Smooth muscle cell (in vitro differentiated cells): ENCODE data around the gene CAPN8. TPM values are rescaled to one million over a fixed set of nuclear protein-coding genes. Genes with fewer than 3 reads are reported as not detected.

Experiments used
- DNase-seq: peaks from one replicate; lab custom pipeline; 2025; ENCODE audit not compliant: unreplicated experiment; lab: John Stamatoyannopoulos, UW
- H2AFZ ChIP-seq: fragments of 200-600 bp; sonication (generic); 2 replicates; pipeline ENCODE4 v1.6.0; 2016; ENCODE audit warnings: antibody characterized with exemption, low read depth, mild to moderate bottlenecking
- H3F3A ChIP-seq: fragments of 200-600 bp; sonication (generic); 2 replicates; pipeline ENCODE4 v1.6.0; 2017; ENCODE audit warnings: antibody characterized with exemption, low read depth
- H3K27ac ChIP-seq: fragments of 200-600 bp; sonication (generic); 2 replicates; pipeline ENCODE4 v1.5.1; 2016; ENCODE audit warnings: low read depth, mild to moderate bottlenecking
- H3K27me3 ChIP-seq: fragments of 200-600 bp; sonication (generic); 2 replicates; pipeline ENCODE4 v1.6.1; 2016; ENCODE audit warnings: low read depth, mild to moderate bottlenecking
- H3K36me3 ChIP-seq: fragments of 200-600 bp; sonication (generic); 2 replicates; pipeline ENCODE4 v1.5.1; 2016; ENCODE audit warnings: low read depth
- H3K4me1 ChIP-seq: fragments of 200-600 bp; sonication (generic); 2 replicates; pipeline ENCODE4 v1.5.1; 2016; ENCODE audit warnings: low read depth
- H3K4me2 ChIP-seq: fragments of 200-600 bp; sonication (generic); 2 replicates; pipeline ENCODE4 v1.6.0; 2016; ENCODE audit warnings: mild to moderate bottlenecking
- H3K4me3 ChIP-seq: fragments of 200-600 bp; sonication (generic); 2 replicates; pipeline ENCODE4 v1.5.1; 2016; ENCODE audit warnings: mild to moderate bottlenecking
- H3K79me2 ChIP-seq: fragments of 200-600 bp; sonication (generic); 2 replicates; pipeline ENCODE4 v1.6.0; 2016; ENCODE audit warnings: low read depth, mild to moderate bottlenecking
- H3K9ac ChIP-seq: fragments of 200-600 bp; sonication (generic); 2 replicates; pipeline ENCODE4 v1.6.0; 2016; ENCODE audit warnings: low read depth
- H3K9me3 ChIP-seq: fragments of 200-600 bp; sonication (generic); replicated peaks from 2 replicates; pipeline ENCODE4 v1.5.1; 2016; ENCODE audit warnings: low read depth
- H4K20me1 ChIP-seq: fragments of 200-600 bp; sonication (generic); 2 replicates; pipeline ENCODE4 v1.6.0; 2016; ENCODE audit warnings: low read depth
- WGBS: methylation state at CpG from one replicate; pipeline ENCODE4 v1.1.7; 2016; ENCODE audit warnings: low lambda C conversion rate; 5-methylcytosine and 5-hydroxymethylcytosine counted together
- polyA plus RNA-seq: library from polyadenylated mRNA; unstranded; fragments of >200 nt; fragmentation: Nextera tagmentation; extraction: Ambion mirVana; gene quantifications from 2 replicates; pipeline ENCODE4 v1.2.1, GENCODE V29; 2016
- total RNA-seq: library from RNA; depleted of rRNA; stranded (reverse); fragments of >200 nt; gene quantifications from 2 replicates; pipeline ENCODE4 v1.2.3, GENCODE V29; 2014
- TF ChIP-seq, protein P1 (sequence below): fragments of 200-600 bp; sonication (generic); IDR thresholded peaks from 2 replicates; pipeline ENCODE4 v1.5.1; 2017; ENCODE audit warnings: borderline replicate concordance, mild to moderate bottlenecking, antibody characterized with exemption; ENCODE audit not compliant: insufficient read depth, poor library complexity, severe bottlenecking

CAPN8 gene
- total and polyA plus RNA-seq, 2 experiments from 2014 or later, result not detected

GRCh38 chr1:223684488-223684792 lies 18.9 kb upstream of the CAPN8 start:
- no peak for DNase-seq
- H3F3A ChIP-seq, result no peaks in the 10 kb centered on the region
- peaks cover 13% of the 10 kb centered on the region for H3K27me3 ChIP-seq
- no peaks in the 10 kb centered on the region for H3K79me2 ChIP-seq
- H3K9me3 ChIP-seq, result no peaks in the 10 kb centered on the region
- TF ChIP-seq, protein P1, sequence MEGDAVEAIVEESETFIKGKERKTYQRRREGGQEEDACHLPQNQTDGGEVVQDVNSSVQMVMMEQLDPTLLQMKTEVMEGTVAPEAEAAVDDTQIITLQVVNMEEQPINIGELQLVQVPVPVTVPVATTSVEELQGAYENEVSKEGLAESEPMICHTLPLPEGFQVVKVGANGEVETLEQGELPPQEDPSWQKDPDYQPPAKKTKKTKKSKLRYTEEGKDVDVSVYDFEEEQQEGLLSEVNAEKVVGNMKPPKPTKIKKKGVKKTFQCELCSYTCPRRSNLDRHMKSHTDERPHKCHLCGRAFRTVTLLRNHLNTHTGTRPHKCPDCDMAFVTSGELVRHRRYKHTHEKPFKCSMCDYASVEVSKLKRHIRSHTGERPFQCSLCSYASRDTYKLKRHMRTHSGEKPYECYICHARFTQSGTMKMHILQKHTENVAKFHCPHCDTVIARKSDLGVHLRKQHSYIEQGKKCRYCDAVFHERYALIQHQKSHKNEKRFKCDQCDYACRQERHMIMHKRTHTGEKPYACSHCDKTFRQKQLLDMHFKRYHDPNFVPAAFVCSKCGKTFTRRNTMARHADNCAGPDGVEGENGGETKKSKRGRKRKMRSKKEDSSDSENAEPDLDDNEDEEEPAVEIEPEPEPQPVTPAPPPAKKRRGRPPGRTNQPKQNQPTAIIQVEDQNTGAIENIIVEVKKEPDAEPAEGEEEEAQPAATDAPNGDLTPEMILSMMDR, result no peak
- no peaks in the 10 kb centered on the region for H3K4me1 ChIP-seq
- H3K4me2 ChIP-seq, result no peak overlapping the region
- WGBS, result 60% methylated on average over 3 of the region's 3 CpGs
- no peaks in the 10 kb centered on the region for H3K36me3 ChIP-seq
- H3K4me3 ChIP-seq, result no peak overlapping the region
- H3K27ac ChIP-seq, result no peak overlapping the region
- no peak overlapping the region for H2AFZ ChIP-seq
- H3K9ac ChIP-seq, result no peak overlapping the region
- H4K20me1 ChIP-seq, result no peaks in the 10 kb centered on the region

- no peak for DNase-seq
- Histone ChIP-seq H3F3A (no peaks in the 10 kb centered on the region), H4K20me1 (no peaks in the 10 kb centered on the region), H3K4me2 (no peak overlapping the region), H3K27ac (no peak overlapping the region), H3K9me3 (no peaks in the 10 kb centered on the region), H2AFZ (no peak overlapping the region), H3K27me3 (peaks cover 13% of the 10 kb centered on the region), H3K4me1 (no peaks in the 10 kb centered on the region), H3K79me2 (no peaks in the 10 kb centered on the region), H3K4me3 (no peak overlapping the region), H3K9ac (no peak overlapping the region), H3K36me3 (no peaks in the 10 kb centered on the region)
- TF ChIP-seq, protein P1, result peak; percentile 81
- WGBS, result 71% methylated on average over 9 of the region's 9 CpGs
Observed at GRCh38 chr1:223683586-223684487, 18.3 kb upstream of the CAPN8 start.

DNA sequence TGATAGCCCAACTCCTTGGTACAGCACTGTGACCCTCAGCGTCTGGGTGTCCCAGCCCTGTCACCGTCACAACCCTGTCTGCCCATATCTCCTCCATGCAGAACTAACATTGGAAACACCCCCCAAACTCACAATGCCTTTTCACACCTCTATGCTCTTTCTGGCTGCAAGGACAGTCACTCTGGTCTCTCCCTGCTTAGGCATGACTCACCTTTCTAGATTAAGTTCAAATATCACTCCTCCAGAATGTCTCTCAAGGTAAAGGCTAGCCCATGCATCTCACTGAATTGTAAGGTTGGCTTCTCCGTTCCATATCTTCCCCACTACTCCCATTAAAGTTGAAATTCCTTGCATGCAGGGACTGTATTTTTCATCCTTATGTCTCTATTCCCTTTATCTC lies 17.0 kb upstream of the CAPN8 start:
- no peak overlapping the region for H2AFZ ChIP-seq
- no peaks in the 10 kb centered on the region for H3F3A ChIP-seq
- no peaks in the 10 kb centered on the region for H4K20me1 ChIP-seq
- H3K79me2 ChIP-seq, result no peaks in the 10 kb centered on the region
- H3K4me1 ChIP-seq, result no peaks in the 10 kb centered on the region
- 90% methylated on average over 3 of the region's 3 CpGs for WGBS
- DNase-seq, result no peak
- H3K4me2 ChIP-seq, result no peak overlapping the region
- TF ChIP-seq, protein P1, result no peak
- no peaks in the 10 kb centered on the region for H3K36me3 ChIP-seq
- H3K4me3 ChIP-seq, result no peak overlapping the region
- H3K9ac ChIP-seq, result no peak overlapping the region
- H3K9me3 ChIP-seq, result no peaks in the 10 kb centered on the region
- H3K27ac ChIP-seq, result no peak overlapping the region
- peaks cover 13% of the 10 kb centered on the region for H3K27me3 ChIP-seq

- Histone ChIP-seq H3K9me3 (no peaks in the 10 kb centered on the region), H3K4me2 (no peak overlapping the region), H3K9ac (no peak overlapping the region), H3K4me3 (no peak overlapping the region), H3K79me2 (no peaks in the 10 kb centered on the region), H4K20me1 (no peaks in the 10 kb centered on the region), H3K4me1 (no peaks in the 10 kb centered on the region), H3K27ac (no peak overlapping the region), H3K36me3 (no peaks in the 10 kb centered on the region), H3F3A (no peaks in the 10 kb centered on the region), H2AFZ (no peak overlapping the region), H3K27me3 (peaks cover 7% of the 10 kb centered on the region)
- TF ChIP-seq, protein P1, result no peak
- 100% methylated on average over 1 of the region's 2 CpGs for WGBS
- DNase-seq, result no peak
Observed at GRCh38 chr1:223680188-223680587, 14.7 kb upstream of the CAPN8 start.
